ENCODE data around the gene NETO1. TPM values are rescaled to one million over a fixed set of nuclear protein-coding genes. Genes with fewer than 3 reads are reported as not detected.

NETO1 gene
- total RNA-seq, 1 experiment from 2014 or later: 5.9 TPM

DNA sequence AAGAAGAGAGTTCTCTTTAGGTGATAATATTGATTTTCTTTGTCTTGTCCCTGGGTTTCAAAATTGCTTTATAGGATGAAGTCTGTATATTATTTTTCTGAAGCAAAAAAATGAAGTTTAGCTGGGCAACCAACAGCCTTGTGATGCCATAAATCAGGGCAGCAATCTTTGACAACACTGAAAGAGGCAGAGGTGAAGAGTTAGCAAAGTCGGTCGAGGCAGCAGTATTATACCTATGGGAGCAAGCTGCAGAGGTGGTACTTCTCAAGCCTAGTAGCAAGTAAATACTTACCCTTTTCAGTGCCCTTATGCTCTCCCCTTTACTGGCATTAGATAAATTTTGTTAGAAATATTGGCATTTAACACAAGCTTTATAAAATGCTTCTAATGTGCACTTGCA lies 92.9 kb downstream of the NETO1 start:
- no peak overlapping the region for H3K4me2 ChIP-seq (ENCODE audit: insufficient read depth, insufficient read length, low read length)
- H4K91ac ChIP-seq (ENCODE audit: insufficient read length, low read depth, low read length): no peak overlapping the region
- no peak overlapping the region for H2BK20ac ChIP-seq (ENCODE audit: low read depth, low read length, poor library complexity, severe bottlenecking)
- DNase-seq: no peak
- H3K56ac ChIP-seq (ENCODE audit: insufficient read length, low read depth, low read length): no peak overlapping the region
- H3K4ac ChIP-seq (ENCODE audit: low read depth, low read length): no peak overlapping the region
- no peak overlapping the region for H3K14ac ChIP-seq (ENCODE audit: insufficient read depth, low read length)
- H2BK12ac ChIP-seq (ENCODE audit: insufficient read length, low read depth, low read length): no peak overlapping the region
- H2BK15ac ChIP-seq (ENCODE audit: low read depth, low read length): no peak overlapping the region
- no peaks in the 10 kb centered on the region for H3K79me2 ChIP-seq (ENCODE audit: insufficient read depth, low read length)
- TF ChIP-seq, protein P1, sequence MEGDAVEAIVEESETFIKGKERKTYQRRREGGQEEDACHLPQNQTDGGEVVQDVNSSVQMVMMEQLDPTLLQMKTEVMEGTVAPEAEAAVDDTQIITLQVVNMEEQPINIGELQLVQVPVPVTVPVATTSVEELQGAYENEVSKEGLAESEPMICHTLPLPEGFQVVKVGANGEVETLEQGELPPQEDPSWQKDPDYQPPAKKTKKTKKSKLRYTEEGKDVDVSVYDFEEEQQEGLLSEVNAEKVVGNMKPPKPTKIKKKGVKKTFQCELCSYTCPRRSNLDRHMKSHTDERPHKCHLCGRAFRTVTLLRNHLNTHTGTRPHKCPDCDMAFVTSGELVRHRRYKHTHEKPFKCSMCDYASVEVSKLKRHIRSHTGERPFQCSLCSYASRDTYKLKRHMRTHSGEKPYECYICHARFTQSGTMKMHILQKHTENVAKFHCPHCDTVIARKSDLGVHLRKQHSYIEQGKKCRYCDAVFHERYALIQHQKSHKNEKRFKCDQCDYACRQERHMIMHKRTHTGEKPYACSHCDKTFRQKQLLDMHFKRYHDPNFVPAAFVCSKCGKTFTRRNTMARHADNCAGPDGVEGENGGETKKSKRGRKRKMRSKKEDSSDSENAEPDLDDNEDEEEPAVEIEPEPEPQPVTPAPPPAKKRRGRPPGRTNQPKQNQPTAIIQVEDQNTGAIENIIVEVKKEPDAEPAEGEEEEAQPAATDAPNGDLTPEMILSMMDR (conservative IDR thresholded peaks at IDR 0.05): no peak
- H2BK5ac ChIP-seq (ENCODE audit: insufficient read length, low read length): no peak overlapping the region
- Mint-ChIP-seq H3K36me3 (ENCODE audit: insufficient read depth in 1 of 3, low read depth in 3 of 3) (no peaks in the 10 kb centered on the region; a peak in 1 of 7 replicates), H3K4me1 (no peaks in the 10 kb centered on the region), H3K27me3 (ENCODE audit: low read depth) (no peaks in the 10 kb centered on the region), H3K27ac (no peak overlapping the region), H3K9me3 (no peaks in the 10 kb centered on the region), H3K4me3 (no peak overlapping the region)
- H4K5ac ChIP-seq (ENCODE audit: insufficient read length, low read depth, low read length): no peak overlapping the region
- no peak overlapping the region for H3K23ac ChIP-seq (ENCODE audit: insufficient read length, low read depth, low read length)
- no peaks in the 10 kb centered on the region for H3K79me1 ChIP-seq (ENCODE audit: insufficient read depth, low read depth, low read length, poor library complexity, severe bottlenecking)
- H3K9me3 ChIP-seq (ENCODE audit: control insufficient read depth, low read depth, low read length): no peaks in the 10 kb centered on the region
- no peak overlapping the region for H4K8ac ChIP-seq (replicated peaks; ENCODE audit: insufficient read length, low read depth, low read length)
- H4K20me1 ChIP-seq (ENCODE audit: control insufficient read depth, insufficient read depth, insufficient read length): no peaks in the 10 kb centered on the region
- no peak overlapping the region for H3K27ac ChIP-seq (ENCODE audit: insufficient read length, low read depth, low read length)
- H3K9ac ChIP-seq (ENCODE audit: extremely low read depth, insufficient read length, low read length): no peak overlapping the region
- H3K18ac ChIP-seq (ENCODE audit: insufficient read length, low read depth, low read length): no peak overlapping the region
- no peak overlapping the region for H2AK5ac ChIP-seq (ENCODE audit: insufficient read length, low read length)
- H3K23me2 ChIP-seq (ENCODE audit: insufficient read length, low read depth, low read length, poor library complexity, severe bottlenecking): no peaks in the 10 kb centered on the region
- no peak overlapping the region for H3T11ph ChIP-seq (ENCODE audit: low read length)
- no peak overlapping the region for H2AFZ ChIP-seq (ENCODE audit: low read length)
- WGBS (ENCODE audit: extremely low coverage, insufficient read length, low lambda C conversion rate): no CpG with 5 or more reads among the region's 2 CpGs
- H3K4me1 ChIP-seq (ENCODE audit: insufficient read depth, low read length): no peaks in the 10 kb centered on the region
- H2BK120ac ChIP-seq (ENCODE audit: low read depth, low read length, poor library complexity, severe bottlenecking): no peak overlapping the region
- no peaks in the 10 kb centered on the region for H3K27me3 ChIP-seq (ENCODE audit: insufficient read depth, low read length)
